Measurements from ENCODE around the gene HTT.

- no peak for TF ChIP-seq CTCF (IDR thresholded peaks at IDR 0.05)
- TF ChIP-seq POLR2A (IDR thresholded peaks at IDR 0.05): no peak
These were observed 3.6 kb upstream of the HTT start for GRCh38 chr4:3070709-3071500.

All from lower leg skin (tissue), 3 donors.